LNCaP clone FGC (cell line): ENCODE results near the gene SLCO6A1.

ENCODE experiments used
- DNase-seq: peaks from one replicate; pipeline ENCODE4 v3.0.0-alpha.2; 2011; ENCODE audit warnings: low read depth
- H3K4me3 ChIP-seq: 2 replicates; pipeline ENCODE4 v1.5.1; 2011; ENCODE audit warnings: mild to moderate bottlenecking, low read depth, low read length, control low read depth
- TF ChIP-seq, protein P1 (sequence below): IDR thresholded peaks from 2 replicates; pipeline ENCODE4 v1.5.1; 2012; ENCODE audit warnings: mild to moderate bottlenecking; ENCODE audit not compliant: control insufficient read depth, insufficient read depth; ENCODE audit errors: extremely low read depth

SLCO6A1 gene

DNA sequence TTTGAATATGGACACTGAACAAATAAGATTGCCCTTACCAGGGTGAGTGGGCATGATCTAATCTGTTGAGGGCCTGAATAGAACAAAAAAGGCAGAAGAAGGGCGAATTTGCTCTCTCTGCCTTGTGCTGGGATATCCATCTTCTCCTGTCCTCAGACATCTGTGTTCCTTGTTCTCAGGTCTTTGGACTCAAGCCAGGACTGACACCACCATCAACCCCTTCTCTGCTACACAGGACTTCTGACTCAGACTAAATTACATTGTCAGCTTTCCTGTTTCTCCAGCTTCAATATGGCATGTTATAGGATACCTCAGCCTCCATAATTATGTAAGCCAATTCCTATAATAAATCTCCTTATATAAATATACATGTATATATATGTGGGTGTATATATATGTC is 40.8 kb upstream of the SLCO6A1 start:
- no peak overlapping the region for H3K4me3 ChIP-seq
- TF ChIP-seq, protein P1, sequence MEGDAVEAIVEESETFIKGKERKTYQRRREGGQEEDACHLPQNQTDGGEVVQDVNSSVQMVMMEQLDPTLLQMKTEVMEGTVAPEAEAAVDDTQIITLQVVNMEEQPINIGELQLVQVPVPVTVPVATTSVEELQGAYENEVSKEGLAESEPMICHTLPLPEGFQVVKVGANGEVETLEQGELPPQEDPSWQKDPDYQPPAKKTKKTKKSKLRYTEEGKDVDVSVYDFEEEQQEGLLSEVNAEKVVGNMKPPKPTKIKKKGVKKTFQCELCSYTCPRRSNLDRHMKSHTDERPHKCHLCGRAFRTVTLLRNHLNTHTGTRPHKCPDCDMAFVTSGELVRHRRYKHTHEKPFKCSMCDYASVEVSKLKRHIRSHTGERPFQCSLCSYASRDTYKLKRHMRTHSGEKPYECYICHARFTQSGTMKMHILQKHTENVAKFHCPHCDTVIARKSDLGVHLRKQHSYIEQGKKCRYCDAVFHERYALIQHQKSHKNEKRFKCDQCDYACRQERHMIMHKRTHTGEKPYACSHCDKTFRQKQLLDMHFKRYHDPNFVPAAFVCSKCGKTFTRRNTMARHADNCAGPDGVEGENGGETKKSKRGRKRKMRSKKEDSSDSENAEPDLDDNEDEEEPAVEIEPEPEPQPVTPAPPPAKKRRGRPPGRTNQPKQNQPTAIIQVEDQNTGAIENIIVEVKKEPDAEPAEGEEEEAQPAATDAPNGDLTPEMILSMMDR = no peak
- no peak for DNase-seq

DNA sequence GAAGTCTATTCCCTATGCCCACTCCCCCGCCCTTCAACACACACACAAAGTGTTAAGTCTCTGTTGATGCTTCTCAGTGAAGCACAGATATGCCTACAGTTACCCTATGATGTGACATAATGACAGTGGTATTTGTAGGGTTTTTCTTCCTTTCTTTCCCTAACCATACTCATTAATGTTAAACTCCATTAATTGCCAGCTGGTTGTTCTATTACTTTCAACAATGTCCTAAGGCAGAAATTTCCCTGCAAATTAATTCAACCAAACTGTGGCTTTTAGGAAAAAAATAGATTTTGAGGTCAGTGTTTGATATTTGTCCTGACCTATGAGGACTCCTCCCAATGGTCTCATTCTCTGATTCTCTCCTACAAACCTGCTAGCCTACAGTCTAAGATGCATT is 38.2 kb upstream of the SLCO6A1 start:
- no peak for DNase-seq
- H3K4me3 ChIP-seq = no peak overlapping the region
- TF ChIP-seq, protein P1 = no peak

DNA sequence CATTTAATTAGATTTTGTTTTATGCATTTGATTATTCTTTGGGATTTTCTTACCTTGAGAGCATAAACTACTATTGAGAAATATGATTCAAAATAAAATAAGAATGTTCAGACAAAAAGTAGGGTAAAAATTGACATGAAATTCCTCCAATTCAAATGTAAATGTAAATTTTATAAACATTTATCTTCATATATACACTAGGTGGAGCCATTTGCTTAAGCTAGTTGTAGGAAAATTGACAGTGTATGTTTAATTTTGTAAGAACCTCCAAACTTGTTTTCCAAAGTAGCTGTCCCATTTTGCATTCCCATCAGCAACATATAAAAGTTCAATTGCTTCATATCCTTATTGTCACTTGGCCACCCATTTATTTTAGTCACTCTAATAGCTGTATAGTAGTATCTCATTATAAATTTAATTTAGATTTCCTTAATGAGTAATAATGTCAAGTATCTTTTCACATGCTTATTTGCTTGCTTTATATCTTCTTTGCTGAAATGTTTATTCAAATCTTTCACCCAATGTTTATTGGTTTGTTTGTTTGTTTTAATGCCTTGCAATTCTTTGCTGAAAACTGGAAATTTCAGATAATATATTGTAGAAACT is 37.6 kb upstream of the SLCO6A1 start:
- no peak for DNase-seq

DNA sequence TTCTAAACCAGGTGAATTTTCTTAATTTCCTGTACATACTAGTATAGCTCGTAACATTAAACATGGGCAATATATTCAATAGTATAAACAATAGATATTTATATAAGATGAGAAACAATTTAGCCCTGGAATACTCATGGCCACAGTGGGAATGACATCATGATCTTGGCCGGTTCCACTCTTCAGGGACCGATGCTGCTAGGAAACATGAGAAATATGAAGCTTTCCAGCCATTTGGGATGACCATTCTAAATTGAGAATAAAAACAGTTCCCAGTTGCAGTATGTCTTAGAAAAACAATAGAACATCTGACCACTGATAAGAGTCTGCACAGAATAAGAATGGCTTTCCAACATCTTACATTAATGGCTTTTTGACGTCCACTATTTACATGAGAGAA is 33.3 kb upstream of the SLCO6A1 start:
- TF ChIP-seq, protein P1 = no peak
- DNase-seq = no peak
- H3K4me3 ChIP-seq = no peak overlapping the region

More for the DNA sequence above, 37.6 kb upstream of the SLCO6A1 start:
- TF ChIP-seq, protein P1 = 0 out of 2 replicates have a peak, but pooled peaks have one; percentile 16
- H3K4me3 ChIP-seq = no peak overlapping the region

DNA sequence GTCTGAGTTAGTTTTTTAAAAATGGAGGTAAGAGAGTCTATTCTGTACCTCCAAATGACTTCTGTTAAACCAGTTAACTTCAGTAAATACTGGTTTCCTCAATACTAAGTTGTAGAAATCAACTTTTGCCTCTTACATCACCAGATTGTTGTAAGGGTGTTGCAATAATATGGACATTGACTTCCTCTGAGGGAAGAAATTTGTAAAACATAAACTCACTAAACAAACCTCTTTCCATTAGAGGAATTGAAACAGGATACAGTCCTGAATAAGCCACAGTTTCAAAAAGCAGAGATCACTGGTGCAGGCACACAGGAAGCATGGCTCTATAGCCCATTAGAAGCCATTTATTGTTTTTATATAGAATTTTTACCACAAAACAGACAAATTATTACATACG is 32.7 kb upstream of the SLCO6A1 start:
- TF ChIP-seq, protein P1 = no peak
- no peak overlapping the region for H3K4me3 ChIP-seq
- DNase-seq = no peak

DNA sequence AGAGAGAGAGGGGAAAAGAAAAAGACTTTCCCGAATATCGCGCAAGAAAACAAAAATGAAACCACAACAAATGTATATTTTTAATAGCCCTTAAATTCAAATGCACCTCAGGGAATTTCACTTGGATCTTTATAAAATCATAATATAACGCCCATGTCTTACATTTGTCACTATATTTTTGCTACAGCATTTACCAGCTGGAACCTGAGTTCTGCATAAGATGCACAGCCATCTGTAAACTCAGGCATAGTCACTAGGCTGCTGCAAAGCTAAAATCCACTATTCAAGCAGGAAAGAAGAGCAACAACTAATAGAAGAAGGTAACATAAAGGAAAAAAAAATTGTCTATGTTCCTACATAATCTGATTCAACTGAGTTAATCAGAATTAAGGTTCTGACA is 30.6 kb upstream of the SLCO6A1 start:
- no peak overlapping the region for H3K4me3 ChIP-seq
- TF ChIP-seq, protein P1 = no peak
- DNase-seq = no peak

DNA sequence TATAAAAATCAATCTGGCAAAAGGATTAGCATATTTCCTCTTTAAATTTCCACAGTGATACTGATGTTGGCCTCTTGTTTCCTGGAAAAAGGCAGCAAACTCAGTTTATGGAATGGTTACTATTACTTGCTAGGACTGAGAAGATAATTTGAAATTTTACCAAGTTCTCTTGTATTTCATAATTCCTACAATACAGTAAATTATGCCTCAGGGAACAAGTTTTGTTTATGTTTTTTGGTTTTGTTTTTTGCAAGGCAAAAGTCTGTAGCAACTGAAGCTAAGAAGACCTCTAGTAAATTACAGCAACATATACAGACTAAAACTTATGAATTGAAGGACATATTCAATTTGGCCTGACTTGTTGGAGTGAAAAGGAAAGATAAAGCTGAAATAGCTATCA is 30.2 kb upstream of the SLCO6A1 start:
- TF ChIP-seq, protein P1 = no peak
- no peak overlapping the region for H3K4me3 ChIP-seq
- DNase-seq = no peak
